ENCODE results near the gene ABHD5.

ABHD5 gene

GRCh38 chr3:43686333-43686699 lies 4.4 kb upstream of the ABHD5 start:
- no peak for DNase-seq

GRCh38 chr3:43686700-43687498 lies 3.8 kb upstream of the ABHD5 start:
- DNase-seq: no peak

GRCh38 chr3:43687499-43687811 lies 3.3 kb upstream of the ABHD5 start:
- DNase-seq: no peak

GRCh38 chr3:43688245-43688650 lies 2.5 kb upstream of the ABHD5 start:
- no peak for DNase-seq

- no peak for DNase-seq
Observed at GRCh38 chr3:43689166-43689565, 1.6 kb upstream of the ABHD5 start.

GRCh38 chr3:43689766-43690399 lies 855 bp upstream of the ABHD5 start:
- DNase-seq: no peak

- peak; percentile 9 for DNase-seq
Observed at GRCh38 chr3:43691120-43691995, 620 bp downstream of the ABHD5 start.

- no peak for DNase-seq
Observed at GRCh38 chr3:43692085-43692855, 1.5 kb downstream of the ABHD5 start.

GRCh38 chr3:43692971-43693370 lies 2.2 kb downstream of the ABHD5 start:
- no peak for DNase-seq

- DNase-seq: no peak
Observed at GRCh38 chr3:43693594-43693993, 2.9 kb downstream of the ABHD5 start.

GRCh38 chr3:43695443-43695842 lies 4.7 kb downstream of the ABHD5 start:
- no peak for DNase-seq

- no peak for DNase-seq
Observed at GRCh38 chr3:43695863-43696262, 5.1 kb downstream of the ABHD5 start.

- no peak for DNase-seq
Observed at GRCh38 chr3:43696441-43696840, 5.7 kb downstream of the ABHD5 start.

GRCh38 chr3:43696881-43697280 lies 6.1 kb downstream of the ABHD5 start:
- no peak for DNase-seq

GRCh38 chr3:43699864-43700263 lies 9.1 kb downstream of the ABHD5 start:
- no peak for DNase-seq

- DNase-seq: no peak
Observed at GRCh38 chr3:43704697-43705096, 14.0 kb downstream of the ABHD5 start.

GRCh38 chr3:43706342-43706741 lies 15.6 kb downstream of the ABHD5 start:
- DNase-seq: no peak

- no peak for DNase-seq
Observed at GRCh38 chr3:43707266-43707665, 16.5 kb downstream of the ABHD5 start.

- DNase-seq: no peak
Observed at GRCh38 chr3:43707998-43708397, 17.3 kb downstream of the ABHD5 start.

GRCh38 chr3:43709022-43709421 lies 18.3 kb downstream of the ABHD5 start:
- DNase-seq: no peak

GRCh38 chr3:43710607-43711006 lies 19.9 kb downstream of the ABHD5 start:
- DNase-seq: peak; percentile 3

GRCh38 chr3:43718296-43718695 lies 27.6 kb downstream of the ABHD5 start:
- DNase-seq: no peak

GRCh38 chr3:43723121-43723734 lies 32.5 kb downstream of the ABHD5 start:
- DNase-seq: no peak
